Liver (tissue), 9 donors: ENCODE results near the gene RSU1. TPM values are rescaled to one million over a fixed set of nuclear protein-coding genes. Genes with fewer than 3 reads are reported as not detected.

Source experiments
- DNase-seq: peaks from one replicate; pipeline ENCODE4 v3.0.0-alpha.2; 2017; ENCODE audit warnings: low spot score
- H3K27ac ChIP-seq, 2 donors: one replicate each; pipeline ENCODE4 v1.7.0; 2013; ENCODE audit warnings: inconsistent platforms in 2 of 2, low read length in 2 of 2, control low read depth in 1 of 2, low read depth in 1 of 2, mild to moderate bottlenecking in 1 of 2
- H3K27me3 ChIP-seq, 4 donors: one replicate each; pipeline versions ENCODE4 v1.6.1 to v1.7.0; 2013; ENCODE audit warnings: low read length in 3 of 4, inconsistent platforms in 1 of 4, mild to moderate bottlenecking in 1 of 4, moderate library complexity in 1 of 4; ENCODE audit not compliant: control insufficient read depth in 4 of 4, insufficient read depth in 4 of 4
- H3K36me3 ChIP-seq, 4 donors: one replicate each; pipeline versions ENCODE4 v1.6.1 to v1.7.0; 2013; ENCODE audit warnings: low read length in 3 of 4, mild to moderate bottlenecking in 3 of 4, low read depth in 1 of 4, moderate library complexity in 1 of 4; ENCODE audit not compliant: control insufficient read depth in 4 of 4, insufficient read depth in 3 of 4
- H3K4me1 ChIP-seq, 4 donors: one replicate each; pipeline versions ENCODE4 v1.6.1 to v1.7.0; 2013; ENCODE audit warnings: low read length in 3 of 4, mild to moderate bottlenecking in 3 of 4, moderate library complexity in 1 of 4; ENCODE audit not compliant: control insufficient read depth in 4 of 4, insufficient read depth in 4 of 4
- H3K4me3 ChIP-seq, 3 donors: one replicate each; pipeline versions ENCODE4 v1.6.1 to v1.7.0; 2013; ENCODE audit warnings: low read length in 3 of 3, control low read depth in 1 of 3, low read depth in 1 of 3, mild to moderate bottlenecking in 1 of 3
- H3K9ac ChIP-seq, 2 donors: one replicate each; pipeline ENCODE4 v1.7.0; 2013; ENCODE audit warnings: low read length in 2 of 2, mild to moderate bottlenecking in 2 of 2, moderate library complexity in 2 of 2, control low read depth in 1 of 2, low read depth in 1 of 2
- H3K9me3 ChIP-seq, 4 donors: one replicate each; pipeline versions ENCODE4 v1.6.1 to v1.7.0; 2013; ENCODE audit warnings: low read length in 3 of 4; ENCODE audit not compliant: control insufficient read depth in 4 of 4
- ATF3 ChIP-seq: IDR thresholded peaks from 2 replicates; pipeline ENCODE4 v1.6.1; 2016; ENCODE audit warnings: antibody characterized with exemption
- EGR1 ChIP-seq, 2 donors: IDR thresholded peaks; 2 replicates each; pipeline ENCODE4 v1.6.1; 2016 to 2018; ENCODE audit warnings: antibody characterized with exemption in 2 of 2, low read depth in 2 of 2
- FOXA2 ChIP-seq: IDR thresholded peaks from 2 replicates; pipeline ENCODE4 v1.6.1; 2016; ENCODE audit warnings: antibody characterized with exemption
- GABPA ChIP-seq, 2 donors: IDR thresholded peaks in 1 of 2; conservative IDR thresholded peaks in 1 of 2; 2 replicates each; pipeline ENCODE4 v1.6.1; 2016; ENCODE audit warnings: antibody characterized with exemption in 2 of 2, mild to moderate bottlenecking in 1 of 2, moderate library complexity in 1 of 2
- HNF4A ChIP-seq, 2 donors: conservative IDR thresholded peaks; 2 replicates each; pipeline ENCODE4 v1.6.1; 2016; ENCODE audit warnings: antibody characterized with exemption in 2 of 2, mild to moderate bottlenecking in 2 of 2
- HNF4G ChIP-seq: IDR thresholded peaks from 2 replicates; pipeline ENCODE4 v1.6.1; 2016; ENCODE audit warnings: antibody characterized with exemption
- JUND ChIP-seq, 2 donors: IDR thresholded peaks; 2 replicates each; pipeline ENCODE4 v1.6.1; 2016; ENCODE audit warnings: antibody characterized with exemption in 2 of 2
- MAX ChIP-seq: IDR thresholded peaks from 2 replicates; pipeline ENCODE4 v1.6.1; 2016; ENCODE audit warnings: antibody characterized with exemption
- NR2F2 ChIP-seq: IDR thresholded peaks from 2 replicates; pipeline ENCODE4 v1.6.1; 2016; ENCODE audit warnings: antibody characterized with exemption
- RAD21 ChIP-seq, 2 donors: IDR thresholded peaks; 2 replicates each; pipeline ENCODE4 v1.6.1; 2016; ENCODE audit warnings: antibody characterized with exemption in 2 of 2, mild to moderate bottlenecking in 2 of 2
- REST ChIP-seq: IDR thresholded peaks from 2 replicates; pipeline ENCODE4 v1.6.1; 2016; ENCODE audit warnings: antibody characterized with exemption, mild to moderate bottlenecking
- RXRA ChIP-seq, 2 donors: IDR thresholded peaks; 2 replicates each; pipeline ENCODE4 v1.6.1; 2017 to 2018; ENCODE audit warnings: antibody characterized with exemption in 2 of 2, mild to moderate bottlenecking in 1 of 2
- SP1 ChIP-seq: IDR thresholded peaks from 2 replicates; pipeline ENCODE4 v1.6.1; 2018; ENCODE audit warnings: antibody characterized with exemption, mild to moderate bottlenecking
- TAF1 ChIP-seq: conservative IDR thresholded peaks from 2 replicates; pipeline ENCODE4 v1.6.1; 2016; ENCODE audit warnings: antibody characterized with exemption, mild to moderate bottlenecking
- YY1 ChIP-seq: IDR thresholded peaks from 2 replicates; pipeline ENCODE4 v1.6.1; 2016; ENCODE audit warnings: antibody characterized with exemption, mild to moderate bottlenecking
- ZBTB33 ChIP-seq: IDR thresholded peaks from 2 replicates; pipeline ENCODE4 v1.6.1; 2016; ENCODE audit warnings: antibody characterized with exemption
- WGBS: extraction: QIAGEN DNeasy Blood & Tissue Kit; methylation state at CpG from one replicate; pipeline ENCODE4 v1.1.7; 2013; 5-methylcytosine and 5-hydroxymethylcytosine counted together
- polyA plus RNA-seq, 2 donors: library from polyadenylated mRNA; stranded (reverse) in 1 of 2; unstranded in 1 of 2; fragments of 200-250 nt in 1 of 2; fragments of >200 nt in 1 of 2; fragmentation: Nextera tagmentation in 1 of 2; extraction: Ambion mirVana in 1 of 2; gene quantifications; one replicate each; pipeline versions ENCODE4 v1.2.1 to v1.2.3, GENCODE V29; 2013 to 2015
- total RNA-seq, 2 donors: library from RNA; depleted of rRNA; stranded (reverse); fragments of >200 nt; gene quantifications; one replicate each; pipeline ENCODE4 v1.2.3, GENCODE V29; 2014
- donor health status: healthy.
- donor health status: healthy.
- donor health status: healthy.
- donor health status: healthy.
- donor health status: healthy.

RSU1 gene
- total and polyA plus RNA-seq, 4 donors, result 19.2 to 38.2 (median 28.0) TPM

- no peak for DNase-seq
- no peak overlapping the region for H3K9ac ChIP-seq
- 95% methylated on average over 11 of the region's 11 CpGs for WGBS
Measured at GRCh38 chr10:16597656-16598055, 219.6 kb downstream of the RSU1 start.

GRCh38 chr10:16592378-16592777 is 224.8 kb downstream of the RSU1 start:
- no peak overlapping the region for H3K27ac ChIP-seq
- H3K9ac ChIP-seq, result no peak overlapping the region
- H3K9me3 ChIP-seq, result no peaks in the 10 kb centered on the region
- H3K4me3 ChIP-seq, result no peak overlapping the region
- peaks cover 0 to 16% (median 5%) of the 10 kb centered on the region in 4 donors for H3K36me3 ChIP-seq
- 93% methylated on average over 11 of the region's 11 CpGs for WGBS
- H3K27me3 ChIP-seq, result no peaks in the 10 kb centered on the region
- no peaks in the 10 kb centered on the region for H3K4me1 ChIP-seq
- TF ChIP-seq HNF4G, result no peak
- TF ChIP-seq JUND (IDR thresholded peaks at IDR 0.05), result no peak
- TF ChIP-seq MAX, result no peak
- TF ChIP-seq RAD21 (IDR thresholded peaks at IDR 0.05), result no peak
- TF ChIP-seq REST, result no peak
- TF ChIP-seq TAF1, result no peak
- TF ChIP-seq FOXA2, result no peak
- no peak for TF ChIP-seq EGR1 (IDR thresholded peaks at IDR 0.05; ENCODE audit: low read depth in 2 of 2)
- no peak for TF ChIP-seq ATF3
- TF ChIP-seq ZBTB33, result no peak
- TF ChIP-seq GABPA (IDR thresholded peaks at IDR 0.05 in 1 of 2, conservative IDR thresholded peaks at IDR 0.05 in 1 of 2), result no peak
- no peak for TF ChIP-seq SP1
- TF ChIP-seq YY1, result no peak
- TF ChIP-seq RXRA (IDR thresholded peaks at IDR 0.05), result no peak
- TF ChIP-seq HNF4A (conservative IDR thresholded peaks at IDR 0.05), result no peak
- TF ChIP-seq NR2F2, result no peak
- no peak for DNase-seq

More at GRCh38 chr10:16597656-16598055, 219.6 kb downstream of the RSU1 start:
- Histone ChIP-seq H3K4me3 (no peak overlapping the region), H3K36me3 (peaks cover 0 to 10% (median 5%) of the 10 kb centered on the region in 4 donors), H3K4me1 (no peaks in the 10 kb centered on the region), H3K27ac (no peak overlapping the region), H3K27me3 (no peaks in the 10 kb centered on the region), H3K9me3 (no peaks in the 10 kb centered on the region)
- no peak for TF ChIP-seq FOXA2
- no peak for TF ChIP-seq JUND (IDR thresholded peaks at IDR 0.05)
- no peak for TF ChIP-seq YY1
